ENCODE data around the gene HSD17B2. TPM values are rescaled to one million over a fixed set of nuclear protein-coding genes. Genes with fewer than 3 reads are reported as not detected.
A peak's percentile ranks its signal among the peaks of the same experiment; 100 is the strongest.

Gene HSD17B2
- total and polyA plus RNA-seq, 2 donors (not counting 1 experiment from before 2014, with no cell fraction given) = 0.33 to 1.6 TPM

DNA sequence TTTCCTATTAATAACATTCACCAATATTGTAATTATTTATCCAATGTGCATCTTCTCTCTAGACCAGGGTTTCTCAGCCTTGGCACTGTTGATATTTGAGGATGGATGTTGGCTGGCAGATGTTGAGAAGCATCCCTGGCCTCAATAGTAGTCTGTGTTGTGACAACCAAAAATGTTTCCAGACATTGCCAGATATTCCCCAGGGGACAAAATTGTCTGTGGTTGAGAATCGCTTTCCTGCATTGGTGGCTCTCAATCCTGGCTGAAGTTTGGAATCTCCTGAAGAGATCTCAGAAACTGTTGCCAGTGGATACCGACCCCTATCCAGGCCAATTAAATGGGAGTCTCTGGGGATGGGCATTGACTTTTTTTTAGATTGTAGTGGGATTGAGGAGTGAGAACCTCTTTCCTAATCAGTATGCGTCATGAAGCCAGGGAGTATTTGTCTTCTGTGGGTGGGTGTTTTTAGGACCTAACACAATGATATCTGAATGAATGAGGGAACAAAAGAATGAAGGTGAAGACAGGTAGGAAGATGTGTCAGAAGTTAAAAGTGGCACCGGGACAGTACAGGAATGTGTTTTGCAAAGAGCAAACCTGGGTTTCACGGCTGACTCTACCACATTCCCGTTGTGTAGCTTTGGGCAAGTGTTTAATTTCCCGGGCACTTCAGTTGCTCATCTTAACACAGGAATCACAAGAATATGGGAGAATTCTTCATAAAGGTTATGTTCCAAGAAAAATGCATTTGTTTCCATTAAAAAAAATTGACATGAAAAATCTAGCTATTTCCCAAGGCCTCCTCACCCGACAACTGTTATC, 24.3 kb downstream of the HSD17B2 start:
- Histone ChIP-seq H3K4me2 (ENCODE audit: extremely low read depth, insufficient read depth, low read length) (no peak overlapping the region), H3K4me3 (replicated peaks in 1 of 4; ENCODE audit: control extremely low read depth in 1 of 4, insufficient read depth in 1 of 4, low read depth in 3 of 4, low read length in 4 of 4) (no peak overlapping the region), H3K9ac (ENCODE audit: insufficient read depth, low read length) (no peak overlapping the region), H3K79me2 (ENCODE audit: control insufficient read depth, insufficient read depth, low read length) (no peaks in the 10 kb centered on the region), H3K4me1 (ENCODE audit: control insufficient read depth, extremely low read depth, insufficient read depth, low read length) (peaks cover 13% of the 10 kb centered on the region), H3K27ac (ENCODE audit: insufficient read depth, low read length) (peak overlapping the region; percentile 47), H4K20me1 (ENCODE audit: control insufficient read depth, extremely low read depth, insufficient read depth, low read length) (no peaks in the 10 kb centered on the region), H3K9me3 (ENCODE audit: control insufficient read depth, insufficient read depth, low read depth, low read length) (no peaks in the 10 kb centered on the region), H3K27me3 (ENCODE audit: control insufficient read depth, insufficient read depth, low read length) (no peaks in the 10 kb centered on the region), H2AFZ (ENCODE audit: low read length) (no peak overlapping the region), H3K36me3 (ENCODE audit: control insufficient read depth, insufficient read depth, low read length) (no peaks in the 10 kb centered on the region)
- DNase-seq (ENCODE audit: low read depth in 2 of 2) = no peak
- no peak for TF ChIP-seq EZH2 (IDR thresholded peaks at IDR 0.05; ENCODE audit: low read length, missing control alignments)
- TF ChIP-seq, protein P1, sequence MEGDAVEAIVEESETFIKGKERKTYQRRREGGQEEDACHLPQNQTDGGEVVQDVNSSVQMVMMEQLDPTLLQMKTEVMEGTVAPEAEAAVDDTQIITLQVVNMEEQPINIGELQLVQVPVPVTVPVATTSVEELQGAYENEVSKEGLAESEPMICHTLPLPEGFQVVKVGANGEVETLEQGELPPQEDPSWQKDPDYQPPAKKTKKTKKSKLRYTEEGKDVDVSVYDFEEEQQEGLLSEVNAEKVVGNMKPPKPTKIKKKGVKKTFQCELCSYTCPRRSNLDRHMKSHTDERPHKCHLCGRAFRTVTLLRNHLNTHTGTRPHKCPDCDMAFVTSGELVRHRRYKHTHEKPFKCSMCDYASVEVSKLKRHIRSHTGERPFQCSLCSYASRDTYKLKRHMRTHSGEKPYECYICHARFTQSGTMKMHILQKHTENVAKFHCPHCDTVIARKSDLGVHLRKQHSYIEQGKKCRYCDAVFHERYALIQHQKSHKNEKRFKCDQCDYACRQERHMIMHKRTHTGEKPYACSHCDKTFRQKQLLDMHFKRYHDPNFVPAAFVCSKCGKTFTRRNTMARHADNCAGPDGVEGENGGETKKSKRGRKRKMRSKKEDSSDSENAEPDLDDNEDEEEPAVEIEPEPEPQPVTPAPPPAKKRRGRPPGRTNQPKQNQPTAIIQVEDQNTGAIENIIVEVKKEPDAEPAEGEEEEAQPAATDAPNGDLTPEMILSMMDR (conservative IDR thresholded peaks at IDR 0.05 in 1 of 2, IDR thresholded peaks at IDR 0.05 in 1 of 2; ENCODE audit: low read depth in 1 of 2, low read length in 2 of 2) = no peak

DNA sequence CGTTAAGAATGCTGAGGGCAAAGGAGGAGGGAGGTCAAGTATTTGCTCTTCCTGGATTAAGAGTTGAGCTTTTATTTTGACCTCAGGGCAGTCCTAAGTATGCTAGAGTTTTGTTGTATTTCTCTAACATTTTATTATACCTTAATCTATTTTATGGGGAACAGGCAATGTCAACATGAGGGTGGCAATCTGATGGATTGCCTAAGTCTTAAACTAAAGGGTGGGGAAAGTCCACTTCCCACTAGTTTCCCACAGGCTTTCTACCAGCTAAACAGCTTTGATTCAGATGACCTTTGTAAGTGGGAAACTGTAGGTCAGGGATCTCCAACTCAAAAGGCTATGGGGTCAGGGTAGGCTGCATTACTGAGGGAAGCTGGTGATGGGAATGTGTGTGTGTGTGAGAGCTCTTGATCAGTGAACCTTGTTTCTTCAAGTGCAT, 24.9 kb downstream of the HSD17B2 start:
- Histone ChIP-seq H2AFZ (ENCODE audit: low read length) (no peak overlapping the region), H4K20me1 (ENCODE audit: control insufficient read depth, extremely low read depth, insufficient read depth, low read length) (no peaks in the 10 kb centered on the region), H3K9me3 (ENCODE audit: control insufficient read depth, insufficient read depth, low read depth, low read length) (no peaks in the 10 kb centered on the region), H3K4me3 (replicated peaks in 1 of 4; ENCODE audit: control extremely low read depth in 1 of 4, insufficient read depth in 1 of 4, low read depth in 3 of 4, low read length in 4 of 4) (no peak overlapping the region), H3K79me2 (ENCODE audit: control insufficient read depth, insufficient read depth, low read length) (no peaks in the 10 kb centered on the region), H3K36me3 (ENCODE audit: control insufficient read depth, insufficient read depth, low read length) (no peaks in the 10 kb centered on the region), H3K27ac (ENCODE audit: insufficient read depth, low read length) (no peak overlapping the region), H3K9ac (ENCODE audit: insufficient read depth, low read length) (no peak overlapping the region), H3K4me1 (ENCODE audit: control insufficient read depth, extremely low read depth, insufficient read depth, low read length) (peaks cover 13% of the 10 kb centered on the region), H3K27me3 (ENCODE audit: control insufficient read depth, insufficient read depth, low read length) (no peaks in the 10 kb centered on the region), H3K4me2 (ENCODE audit: extremely low read depth, insufficient read depth, low read length) (no peak overlapping the region)
- TF ChIP-seq, protein P1 (conservative IDR thresholded peaks at IDR 0.05 in 1 of 2, IDR thresholded peaks at IDR 0.05 in 1 of 2; ENCODE audit: low read depth in 1 of 2, low read length in 2 of 2) = no peak
- TF ChIP-seq EZH2 (IDR thresholded peaks at IDR 0.05; ENCODE audit: low read length, missing control alignments) = no peak
- DNase-seq (ENCODE audit: low read depth in 2 of 2) = no peak

DNA sequence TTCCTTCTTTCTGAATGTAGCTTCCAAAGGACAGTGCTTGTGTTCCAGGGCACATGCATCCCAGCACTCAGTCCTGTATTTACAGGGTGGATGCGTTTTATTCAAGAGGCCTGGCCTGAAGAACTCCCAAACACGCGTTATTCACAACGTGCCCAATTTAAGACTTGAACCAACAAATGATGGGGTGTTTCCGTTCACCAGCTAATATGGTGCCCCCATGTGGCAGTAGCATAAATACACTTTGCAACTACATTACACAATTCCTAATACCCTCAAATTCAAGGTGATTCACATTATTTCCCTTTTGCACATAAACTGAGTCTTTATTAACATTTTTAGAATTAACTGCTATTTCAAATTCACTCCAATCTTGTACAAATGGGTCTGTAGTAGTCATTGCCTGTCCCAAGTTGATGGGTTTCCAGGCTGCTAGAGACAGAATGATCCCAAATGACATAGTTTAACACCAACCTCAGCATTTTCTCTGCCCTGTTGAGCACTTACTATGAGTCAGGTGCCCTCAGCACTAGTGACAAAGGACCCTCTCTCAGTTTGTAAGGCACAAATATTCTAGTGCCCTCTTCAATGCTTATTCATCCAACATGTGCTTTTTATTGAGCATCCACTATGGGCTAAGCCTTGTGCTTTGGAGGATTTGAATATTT, 26.9 kb downstream of the HSD17B2 start:
- Histone ChIP-seq H3K4me3 (replicated peaks in 1 of 4; ENCODE audit: control extremely low read depth in 1 of 4, insufficient read depth in 1 of 4, low read depth in 3 of 4, low read length in 4 of 4) (no peak overlapping the region), H3K27me3 (ENCODE audit: control insufficient read depth, insufficient read depth, low read length) (no peaks in the 10 kb centered on the region), H3K27ac (ENCODE audit: insufficient read depth, low read length) (peak overlapping the region; percentile 69), H3K4me1 (ENCODE audit: control insufficient read depth, extremely low read depth, insufficient read depth, low read length) (peaks cover 13% of the 10 kb centered on the region), H3K36me3 (ENCODE audit: control insufficient read depth, insufficient read depth, low read length) (no peaks in the 10 kb centered on the region), H3K79me2 (ENCODE audit: control insufficient read depth, insufficient read depth, low read length) (no peaks in the 10 kb centered on the region), H2AFZ (ENCODE audit: low read length) (no peak overlapping the region), H3K9me3 (ENCODE audit: control insufficient read depth, insufficient read depth, low read depth, low read length) (no peaks in the 10 kb centered on the region), H3K4me2 (ENCODE audit: extremely low read depth, insufficient read depth, low read length) (no peak overlapping the region), H4K20me1 (ENCODE audit: control insufficient read depth, extremely low read depth, insufficient read depth, low read length) (no peaks in the 10 kb centered on the region), H3K9ac (ENCODE audit: insufficient read depth, low read length) (no peak overlapping the region)
- DNase-seq (ENCODE audit: low read depth in 2 of 2) = peak; percentile 25 to 43
- TF ChIP-seq, protein P1 (conservative IDR thresholded peaks at IDR 0.05 in 1 of 2, IDR thresholded peaks at IDR 0.05 in 1 of 2; ENCODE audit: low read depth in 1 of 2, low read length in 2 of 2) = peak; percentile 35
- no peak for TF ChIP-seq EZH2 (IDR thresholded peaks at IDR 0.05; ENCODE audit: low read length, missing control alignments)
